GM19324 (cell line): ENCODE data around the gene FERD3L.

Experiments used
- ATAC-seq: cut with Tn5 transposase; IDR thresholded peaks from one replicate; pipeline ENCODE4 v1.9.1; 2021; ENCODE audit warnings: mild to moderate bottlenecking, moderate library complexity; ENCODE audit not compliant: unreplicated experiment, low FRiP score

FERD3L gene

GRCh38 chr7:19117091-19117869 lies 27.9 kb downstream of the FERD3L start, which contains the start of gene TWIST1:
TWIST1 (minus strand) TSS chr7:19117636; CDS start chr7:19117321, 315 bp downstream.
- no peak for ATAC-seq

- no peak for ATAC-seq
Measured at GRCh38 chr7:19116121-19117090, 28.8 kb downstream of the FERD3L start.

- no peak for ATAC-seq
Measured at GRCh38 chr7:19114551-19114855, 30.7 kb downstream of the FERD3L start.

GRCh38 chr7:19113855-19114550 lies 31.2 kb downstream of the FERD3L start:
- ATAC-seq: no peak

GRCh38 chr7:19113002-19113350 lies 32.2 kb downstream of the FERD3L start:
- ATAC-seq: no peak

GRCh38 chr7:19112274-19113001 lies 32.8 kb downstream of the FERD3L start:
- ATAC-seq: no peak

- ATAC-seq: no peak
Measured at GRCh38 chr7:19111474-19112273, 33.5 kb downstream of the FERD3L start.

- no peak for ATAC-seq
Measured at GRCh38 chr7:19110776-19111175, 34.4 kb downstream of the FERD3L start.

- no peak for ATAC-seq
Measured at GRCh38 chr7:19110026-19110730, 35.0 kb downstream of the FERD3L start.

GRCh38 chr7:19109000-19109946 lies 35.9 kb downstream of the FERD3L start:
- ATAC-seq: no peak

GRCh38 chr7:19107356-19108146 lies 37.7 kb downstream of the FERD3L start:
- no peak for ATAC-seq

GRCh38 chr7:19107081-19107355 lies 38.2 kb downstream of the FERD3L start:
- no peak for ATAC-seq

GRCh38 chr7:19106241-19107080 lies 38.8 kb downstream of the FERD3L start:
- ATAC-seq: no peak

GRCh38 chr7:19105546-19105945 lies 39.7 kb downstream of the FERD3L start:
- ATAC-seq: no peak

- ATAC-seq: no peak
Measured at GRCh38 chr7:19104811-19105210, 40.4 kb downstream of the FERD3L start.

- ATAC-seq: no peak
Measured at GRCh38 chr7:19102884-19103283, 42.3 kb downstream of the FERD3L start.
